Heart left ventricle (tissue), 16 donors: Measurements from ENCODE around the gene DTD2. TPM values are rescaled to one million over a fixed set of nuclear protein-coding genes. Genes with fewer than 3 reads are reported as not detected.
A peak's percentile ranks its signal among the peaks of the same experiment; 100 is the strongest.

Experiments
- ATAC-seq, 4 donors: fragments of 200-7000 bp; cut with Tn5 transposase; one replicate each; pipeline ENCODE4 v1.9.1; 2020 to 2022; ENCODE audit warnings: moderate library complexity in 4 of 4, mild to moderate bottlenecking in 3 of 4, moderate number of reproducible peaks in 1 of 4
- DNase-seq, 5 donors: peaks; one replicate each; pipeline ENCODE4 v3.0.0-alpha.2; 2020
- H3K27ac ChIP-seq, 12 donors: fragments of 200-600 bp; sonication (generic) in 4 of 12; one replicate each; pipeline versions ENCODE4 v1.5.0 to v1.8.0; 2016 to 2022; ENCODE audit warnings: mild to moderate bottlenecking in 2 of 12
- H3K27me3 ChIP-seq, 9 donors: fragments of 200-600 bp; sonication (generic) in 2 of 9; one replicate each; pipeline versions ENCODE4 v1.5.1 to v1.8.0; 2016 to 2022; ENCODE audit warnings: mild to moderate bottlenecking in 3 of 9
- H3K36me3 ChIP-seq, 9 donors: fragments of 200-600 bp; sonication (generic) in 2 of 9; one replicate each; pipeline versions ENCODE4 v1.5.0 to v1.8.0; 2018 to 2022; ENCODE audit warnings: mild to moderate bottlenecking in 2 of 9
- H3K4me1 ChIP-seq, 12 donors: fragments of 200-600 bp; sonication (generic) in 4 of 12; one replicate each; pipeline versions ENCODE4 v1.5.0 to v1.8.0; 2016 to 2022; ENCODE audit warnings: mild to moderate bottlenecking in 3 of 12
- H3K4me3 ChIP-seq, 12 donors: fragments of 200-600 bp; sonication (generic) in 4 of 12; one replicate each; pipeline versions ENCODE4 v1.5.0 to v1.8.0; 2017 to 2022; ENCODE audit warnings: mild to moderate bottlenecking in 9 of 12, moderate library complexity in 4 of 12
- H3K9me3 ChIP-seq, 12 donors: fragments of 200-600 bp; sonication (generic) in 4 of 12; one replicate each; pipeline versions ENCODE4 v1.5.0 to v1.8.0; 2016 to 2022; ENCODE audit warnings: mild to moderate bottlenecking in 1 of 12
- POLR2A ChIP-seq, 2 donors: fragments of 450-650 bp; IDR thresholded peaks; one replicate each; pipeline ENCODE4 v1.6.1; 2017; ENCODE audit warnings: antibody characterized with exemption in 2 of 2, mild to moderate bottlenecking in 2 of 2, moderate library complexity in 2 of 2
- whole genome bisulfite sequencing, 4 donors: extraction: QIAGEN DNeasy Blood & Tissue Kit in 2 of 4; methylation state at CpG; one replicate each; pipeline versions ENCODE4 v1.1.5 to v1.1.7; 2013 to 2018; 5-methylcytosine and 5-hydroxymethylcytosine counted together
- intact Hi-C, 10 donors: fragments of 100-400 bp; cut with DNase I; formaldehyde crosslinking; loops; one replicate each; pipeline versions ENCODE4 v1.11.1 to v1.14.2; 2022
- polyA plus RNA-seq, 2 donors: library from polyadenylated mRNA; stranded (reverse); fragments of 200-250 nt; gene quantifications; one replicate each; pipeline ENCODE4 v1.2.3, GENCODE V29; 2013
- total RNA-seq, 9 donors: library from RNA; depleted of rRNA in 2 of 9; stranded (reverse); fragments of >200 nt in 2 of 9; fragmentation: NEBNext Ultra II Directional in 3 of 9; extraction: Animal tissue kit (Norgen Biotek cat#: 25700) in 3 of 9; gene quantifications; one replicate each; pipeline versions ENCODE4 v1.1.0 to v1.2.4, GENCODE V29; 2016 to 2023
- TF ChIP-seq, protein P1 (sequence below), 12 donors: fragments of 200-600 bp; sonication (generic) in 4 of 12; IDR thresholded peaks; one replicate each; pipeline versions ENCODE4 v1.5.0 to v1.8.0; 2018 to 2022; ENCODE audit warnings: antibody characterized with exemption in 12 of 12, mild to moderate bottlenecking in 5 of 12
- donor health status: ischemic (EF 13 %, LVEDD 7.1; RV severe dilation, severe dysfunction).
- donor health status: healthy with polysubstance abuse.
- donor health status: DM: no; HTN: yes; CAD: no.
- donor health status: DM: no; HTN: no; CAD: no.
- donor health status: ischemic (EF 25% LVEDD 6.9; RV normal size, moderate dysfunction).
- donor health status: ischemic (EF 25% LVEDD 5.7; RV mildly dilated, moderate dysfunction).
- donor health status: healthy.
- donor health status: DM: yes; HTN: yes; CAD: no.
- donor health status: ischemic (EF 35%, LVEDD 5.7; RV mildly dilated, moderate dysfunction).
- donor health status: nonischemic (EF 11% LVEDD 7.7; RV severe dilation, severe dysfunction).
- donor health status: DM: yes; HTN: yes; CAD: no.
- donor health status: PGD.
- donor health status: ischemic (EF 29% LVEDD 5.4; RV normal size, mild dysfunction).
- donor health status: nonischemic (EF 23%, LVEDD 6.1; RV moderate dilation, normal function).

Gene DTD2
- total and polyA plus RNA-seq, 11 donors: 4.0 to 12.2 (median 8.2) TPM

DNA sequence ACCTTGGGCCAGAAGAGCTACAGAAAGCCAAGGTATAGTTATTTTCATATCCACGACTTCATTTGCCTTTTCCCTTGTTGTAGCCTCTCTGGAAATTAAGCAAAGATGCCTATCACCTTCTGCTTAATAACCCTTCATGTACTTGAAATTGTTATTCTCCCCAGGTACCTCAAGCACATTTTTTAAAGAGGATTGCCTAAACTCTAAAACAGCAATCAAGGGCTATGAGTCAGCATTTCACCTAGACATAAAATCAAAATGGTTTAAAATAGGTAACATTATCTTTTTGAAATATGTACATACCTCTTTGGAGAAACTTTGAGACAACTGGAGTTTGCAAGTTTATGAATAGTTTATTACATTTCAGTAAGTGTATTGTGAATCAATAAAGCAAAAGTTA is 11.6 kb downstream of the DTD2 start:
- 85 to 92% (median 90%) methylated on average over 1 of the region's 1 CpG for WGBS, 4 donors
- Histone ChIP-seq H3K27me3 (no peaks in the 10 kb centered on the region), H3K4me3 (no peak overlapping the region), H3K4me1 (peaks cover 0 to 22% (median 4%) of the 10 kb centered on the region in 12 donors), H3K27ac (no peak overlapping the region), H3K9me3 (no peaks in the 10 kb centered on the region), H3K36me3 (peaks cover 0 to 49% (median 8%) of the 10 kb centered on the region in 9 donors)
- intact Hi-C loops: no loop called here
- no peak for ATAC-seq
- TF ChIP-seq POLR2A (IDR thresholded peaks at IDR 0.05): no peak
- TF ChIP-seq, protein P1, sequence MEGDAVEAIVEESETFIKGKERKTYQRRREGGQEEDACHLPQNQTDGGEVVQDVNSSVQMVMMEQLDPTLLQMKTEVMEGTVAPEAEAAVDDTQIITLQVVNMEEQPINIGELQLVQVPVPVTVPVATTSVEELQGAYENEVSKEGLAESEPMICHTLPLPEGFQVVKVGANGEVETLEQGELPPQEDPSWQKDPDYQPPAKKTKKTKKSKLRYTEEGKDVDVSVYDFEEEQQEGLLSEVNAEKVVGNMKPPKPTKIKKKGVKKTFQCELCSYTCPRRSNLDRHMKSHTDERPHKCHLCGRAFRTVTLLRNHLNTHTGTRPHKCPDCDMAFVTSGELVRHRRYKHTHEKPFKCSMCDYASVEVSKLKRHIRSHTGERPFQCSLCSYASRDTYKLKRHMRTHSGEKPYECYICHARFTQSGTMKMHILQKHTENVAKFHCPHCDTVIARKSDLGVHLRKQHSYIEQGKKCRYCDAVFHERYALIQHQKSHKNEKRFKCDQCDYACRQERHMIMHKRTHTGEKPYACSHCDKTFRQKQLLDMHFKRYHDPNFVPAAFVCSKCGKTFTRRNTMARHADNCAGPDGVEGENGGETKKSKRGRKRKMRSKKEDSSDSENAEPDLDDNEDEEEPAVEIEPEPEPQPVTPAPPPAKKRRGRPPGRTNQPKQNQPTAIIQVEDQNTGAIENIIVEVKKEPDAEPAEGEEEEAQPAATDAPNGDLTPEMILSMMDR (IDR thresholded peaks at IDR 0.05): no peak
- DNase-seq: no peak

DNA sequence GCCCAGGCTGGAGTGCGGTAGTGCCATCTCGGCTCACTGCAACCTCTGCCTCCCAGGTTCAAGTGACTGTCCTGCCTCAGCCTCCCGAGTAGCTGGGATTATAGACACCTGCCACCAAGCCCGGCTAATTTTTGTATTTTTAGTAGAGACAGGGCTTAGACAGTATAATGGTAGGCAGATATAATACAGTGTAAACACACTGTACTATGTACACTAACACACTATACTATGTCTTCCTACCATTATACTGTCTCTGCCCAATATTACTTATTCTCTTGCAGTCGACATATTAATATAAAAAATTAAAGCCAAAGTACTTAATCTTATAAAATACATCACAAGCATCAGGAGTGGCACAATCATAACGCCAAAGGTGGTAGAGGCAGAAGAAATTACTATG is 15.0 kb downstream of the DTD2 start:
- Histone ChIP-seq H3K27ac (peak overlapping the region in 4 of 12 donors; percentile 16 to 55 (median 44)), H3K4me1 (peaks cover 0 to 14% (median 3%) of the 10 kb centered on the region in 12 donors), H3K27me3 (no peaks in the 10 kb centered on the region), H3K36me3 (peaks cover 0 to 27% (median 7%) of the 10 kb centered on the region in 9 donors), H3K9me3 (no peaks in the 10 kb centered on the region), H3K4me3 (no peak overlapping the region)
- intact Hi-C loops: no loop called here
- TF ChIP-seq, protein P1 (IDR thresholded peaks at IDR 0.05): no peak
- TF ChIP-seq POLR2A (IDR thresholded peaks at IDR 0.05): no peak
- ATAC-seq (no peak), DNase-seq (no peak)
- 89 to 94% (median 91%) methylated on average over 6 of the region's 6 CpGs for WGBS, 4 donors

DNA sequence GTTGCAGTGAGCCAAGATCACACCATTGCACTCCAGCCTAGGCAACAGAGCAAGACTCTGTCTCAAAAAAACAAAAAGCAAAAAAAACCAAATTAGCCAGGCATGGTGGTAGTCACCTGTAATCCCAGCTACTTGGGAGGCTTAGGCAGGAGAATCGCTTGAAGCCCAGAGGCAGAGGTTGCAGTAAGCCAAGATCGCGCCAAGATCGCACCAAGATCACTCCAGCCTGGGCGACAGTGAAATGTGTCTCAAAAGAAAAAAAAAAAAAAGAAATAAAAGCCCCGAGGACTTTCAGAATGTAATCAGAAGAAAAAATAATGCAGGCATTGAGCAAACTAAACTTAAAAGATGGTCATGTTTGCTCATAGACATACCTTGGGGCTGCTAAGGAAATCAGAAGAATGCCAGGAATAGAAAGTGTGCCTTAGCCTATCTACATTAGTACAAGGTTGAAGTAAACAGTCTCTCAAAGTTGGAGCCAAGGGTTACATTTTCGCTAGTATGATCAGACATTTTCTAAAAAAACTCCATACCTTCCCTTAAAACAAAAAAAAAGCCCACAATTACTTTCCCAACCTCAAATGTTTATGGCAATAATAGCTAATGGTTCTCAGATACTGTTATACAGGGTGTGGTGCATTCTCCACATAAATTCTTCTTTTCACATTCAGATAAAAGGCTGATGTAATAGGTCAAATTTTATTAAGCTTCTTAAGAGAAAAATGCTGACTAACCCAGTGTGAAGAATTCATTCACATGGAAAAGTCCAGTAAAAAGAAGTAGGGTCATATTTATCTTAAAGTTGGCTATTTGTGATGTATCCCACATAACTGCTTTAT is 15.8 kb downstream of the DTD2 start:
- Histone ChIP-seq H3K27me3 (no peaks in the 10 kb centered on the region), H3K27ac (peak overlapping the region in 10 of 12 donors; percentile 8 to 55 (median 34))
- DNase-seq: no peak

DNA sequence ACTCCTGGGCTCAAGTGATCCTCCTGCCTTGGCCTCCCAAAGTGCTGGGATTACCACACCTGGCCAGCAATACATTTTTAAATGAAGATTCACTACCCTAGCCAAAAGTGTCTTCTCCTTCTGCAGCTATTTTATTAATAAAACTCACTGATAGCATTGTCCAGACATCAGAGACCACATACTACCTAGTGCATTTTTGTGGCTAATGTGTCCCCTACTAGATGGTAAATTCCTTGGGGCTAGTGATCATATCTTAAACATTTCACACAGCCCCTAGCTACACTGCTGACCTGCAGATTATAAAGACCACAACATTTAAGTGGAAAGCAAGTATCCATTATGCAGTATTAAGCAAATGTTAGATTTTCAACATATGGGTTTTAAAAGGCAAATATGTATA is 17.0 kb downstream of the DTD2 start:
- DNase-seq (no peak), ATAC-seq (no peak)
- intact Hi-C loops: no loop called here
- H3K36me3 ChIP-seq: peaks cover 0 to 8% (median 0%) of the 10 kb centered on the region in 9 donors
- H3K9me3 ChIP-seq: no peaks in the 10 kb centered on the region
- peaks cover 0 to 18% (median 3%) of the 10 kb centered on the region in 12 donors for H3K4me1 ChIP-seq
- H3K4me3 ChIP-seq: no peak overlapping the region
- no peak overlapping the region for H3K27ac ChIP-seq
- no peaks in the 10 kb centered on the region for H3K27me3 ChIP-seq
- TF ChIP-seq POLR2A (IDR thresholded peaks at IDR 0.05): no peak
- TF ChIP-seq, protein P1 (IDR thresholded peaks at IDR 0.05): no peak

More for the DNA sequence above, 15.8 kb downstream of the DTD2 start:
- no peak for TF ChIP-seq POLR2A (IDR thresholded peaks at IDR 0.05)
- intact Hi-C loops: no loop called here
- peak in 3 of 4 donors; percentile 48 to 81 (median 60) for ATAC-seq
- 69 to 89% (median 86%) methylated on average over 7 of the region's 7 CpGs for WGBS, 4 donors
- Histone ChIP-seq H3K4me1 (peaks cover 0 to 14% (median 3%) of the 10 kb centered on the region in 12 donors), H3K4me3 (no peak overlapping the region), H3K36me3 (peaks cover 0 to 20% (median 5%) of the 10 kb centered on the region in 9 donors), H3K9me3 (no peaks in the 10 kb centered on the region)
